Measurements from ENCODE around the gene TMEM253.

DNA sequence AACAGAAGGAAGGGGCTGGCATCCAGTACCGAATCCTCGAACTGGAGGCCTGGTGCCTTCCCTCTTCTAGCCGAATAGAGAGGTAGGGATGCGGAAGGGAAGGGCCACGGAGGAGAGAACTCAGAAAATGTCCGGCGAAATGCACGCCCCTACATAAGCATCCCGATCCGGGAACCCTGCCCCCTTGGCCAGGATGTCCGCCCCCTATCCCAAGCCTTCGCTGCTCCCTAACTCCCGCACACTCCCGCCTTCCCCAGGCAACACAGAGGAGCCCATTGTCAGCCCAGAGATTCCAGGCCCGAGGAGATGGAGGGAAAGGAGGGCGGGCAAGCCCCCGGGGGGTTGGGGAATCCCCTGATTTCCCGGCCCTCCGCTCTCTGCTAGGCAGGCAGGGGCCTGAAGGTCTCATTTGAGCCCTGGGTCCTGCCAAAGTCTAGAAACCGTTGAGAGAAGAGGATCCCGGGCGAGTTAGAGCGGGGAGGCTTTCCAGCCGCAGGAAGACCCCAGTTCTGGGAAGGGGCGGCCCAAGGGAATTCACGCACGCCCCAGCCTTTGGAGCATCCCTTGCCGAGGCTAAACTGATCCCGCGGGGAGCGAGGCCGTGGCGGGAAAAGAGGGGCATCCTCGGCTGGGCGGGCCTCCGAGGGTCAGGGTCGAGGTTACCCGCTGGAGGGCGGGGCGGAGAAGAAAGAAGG, 31.3 kb upstream of the TMEM253 start:
- TF ChIP-seq POLR2A (IDR thresholded peaks at IDR 0.05; ENCODE audit: low read depth, low read length) (no peak), POLR2AphosphoS5 (IDR thresholded peaks at IDR 0.05; ENCODE audit: low read depth, low read length) (no peak), TAF1 (IDR thresholded peaks at IDR 0.05; ENCODE audit: low read depth, low read length) (no peak), SPI1 (IDR thresholded peaks at IDR 0.05; ENCODE audit: low read depth, low read length) (no peak), POU2F2 (IDR thresholded peaks at IDR 0.05; ENCODE audit: low read depth, low read length) (no peak)
